HG03196 (cell line): ENCODE data around the gene TNFRSF11A.
A peak's percentile ranks its signal among the peaks of the same experiment; 100 is the strongest.

Experiments used
- ATAC-seq: cut with Tn5 transposase; IDR thresholded peaks from one replicate; pipeline ENCODE4 v1.9.1; 2021; ENCODE audit not compliant: unreplicated experiment

The TNFRSF11A gene

GRCh38 chr18:62407660-62408059 lies 82.5 kb downstream of the TNFRSF11A start:
- ATAC-seq, result no peak

GRCh38 chr18:62409821-62410220 lies 84.7 kb downstream of the TNFRSF11A start:
- no peak for ATAC-seq

GRCh38 chr18:62412231-62412979 lies 87.3 kb downstream of the TNFRSF11A start:
- ATAC-seq, result no peak

DNA sequence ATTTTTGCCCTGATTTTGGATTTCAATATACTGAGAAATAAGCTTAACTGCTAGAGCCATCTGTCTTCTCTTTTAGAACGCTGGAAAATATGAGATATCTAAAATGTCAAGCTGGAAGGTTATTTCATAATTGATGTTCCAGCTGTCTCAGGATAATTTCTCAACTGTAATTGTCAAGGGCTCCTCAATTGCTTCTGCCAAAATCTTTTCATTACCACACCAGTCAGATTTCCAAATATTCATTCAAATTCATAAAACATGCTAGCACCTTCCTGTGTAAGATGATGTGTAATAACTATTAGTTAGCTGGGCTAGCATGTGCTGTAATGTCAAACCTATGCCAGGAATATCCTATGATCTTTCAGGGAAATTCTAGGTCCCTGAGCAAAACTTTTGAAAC lies 88.1 kb downstream of the TNFRSF11A start:
- no peak for ATAC-seq

GRCh38 chr18:62418258-62418657 lies 93.1 kb downstream of the TNFRSF11A start:
- no peak for ATAC-seq

DNA sequence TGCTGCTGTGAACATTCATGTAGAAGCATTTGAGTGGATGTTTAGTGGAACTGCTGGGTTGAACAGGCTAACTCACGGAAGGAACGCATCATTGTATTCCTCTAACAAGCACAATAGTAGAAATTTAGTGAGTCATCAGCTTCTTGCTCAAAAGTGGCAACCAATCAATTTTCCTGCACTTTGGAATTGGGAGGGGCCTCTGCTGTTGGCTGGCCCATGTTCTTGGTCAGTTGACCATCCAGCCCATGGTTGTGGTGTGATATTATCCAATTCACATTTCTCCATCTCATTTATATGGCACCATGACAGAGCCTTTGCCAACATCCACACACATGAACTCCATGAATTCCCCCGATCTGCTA lies 95.0 kb downstream of the TNFRSF11A start:
- no peak for ATAC-seq

GRCh38 chr18:62420513-62421209 lies 95.6 kb downstream of the TNFRSF11A start:
- ATAC-seq, result peak; percentile 95

DNA sequence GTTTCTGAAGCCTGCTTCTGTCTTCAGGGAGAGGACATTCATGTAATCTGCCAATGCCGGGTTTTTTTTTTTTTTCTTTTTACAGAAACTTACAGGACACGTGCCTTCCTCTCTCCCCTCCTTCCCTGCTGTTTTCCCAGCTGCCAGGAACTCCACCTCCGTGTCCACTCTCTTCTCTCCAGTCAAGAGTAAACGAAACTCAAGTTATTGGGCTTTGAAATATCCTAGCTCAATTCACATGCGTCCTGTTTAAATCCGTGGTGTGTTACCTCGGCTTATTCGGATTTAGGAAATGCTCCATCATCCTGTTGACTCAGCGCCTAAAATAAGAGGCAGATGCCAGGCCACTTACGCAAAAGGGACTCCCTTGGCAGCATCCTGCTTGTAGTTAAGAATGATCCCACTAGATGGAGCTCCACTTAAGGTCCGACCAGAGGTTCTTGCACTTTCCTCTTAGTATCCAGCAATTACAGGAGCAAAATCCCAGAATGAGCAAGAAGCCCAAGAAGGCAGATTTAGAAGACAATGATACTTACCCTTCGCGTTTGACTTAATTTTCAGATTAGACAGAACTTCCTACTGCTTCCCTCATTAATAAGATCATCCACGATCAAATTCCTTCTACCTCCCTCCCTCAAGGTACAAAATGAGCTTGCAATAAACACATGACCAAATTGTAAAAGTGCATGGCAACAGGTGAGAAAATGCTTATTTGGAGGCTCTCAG lies 100.5 kb downstream of the TNFRSF11A start:
- ATAC-seq, result no peak

DNA sequence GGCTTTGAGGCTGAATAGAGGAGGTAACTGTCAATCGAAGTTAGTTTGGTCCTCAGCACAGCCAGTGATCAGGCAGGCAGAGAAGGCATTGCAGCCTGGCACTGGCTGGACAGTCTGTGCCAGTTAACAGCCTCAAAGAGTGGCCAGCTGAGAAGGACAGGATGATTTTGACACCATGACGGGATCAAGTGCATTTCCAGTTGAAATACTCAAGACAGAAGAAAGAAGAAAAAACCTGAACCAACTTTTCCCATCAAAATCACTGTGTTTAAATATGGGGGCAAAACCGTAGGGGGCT lies 101.0 kb downstream of the TNFRSF11A start:
- ATAC-seq, result no peak

DNA sequence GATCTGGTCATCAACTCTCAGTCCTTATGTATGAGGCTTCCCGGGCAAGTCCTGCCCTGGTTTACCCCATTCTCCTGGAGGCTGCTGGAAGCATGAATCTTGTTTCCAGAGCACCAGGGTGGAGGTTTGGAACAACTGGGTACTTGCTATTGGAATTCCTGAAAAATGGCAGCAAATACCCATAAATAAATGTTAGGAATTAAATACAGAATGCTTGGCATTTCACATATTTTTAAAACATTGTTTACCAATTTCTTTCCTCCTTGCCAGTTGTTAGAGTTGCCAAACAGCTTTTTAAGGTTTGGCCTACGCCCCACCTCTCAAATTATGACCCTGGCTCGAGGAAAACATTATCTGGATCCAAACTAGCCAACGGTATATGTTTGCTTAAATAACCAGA lies 107.1 kb downstream of the TNFRSF11A start:
- ATAC-seq, result no peak

DNA sequence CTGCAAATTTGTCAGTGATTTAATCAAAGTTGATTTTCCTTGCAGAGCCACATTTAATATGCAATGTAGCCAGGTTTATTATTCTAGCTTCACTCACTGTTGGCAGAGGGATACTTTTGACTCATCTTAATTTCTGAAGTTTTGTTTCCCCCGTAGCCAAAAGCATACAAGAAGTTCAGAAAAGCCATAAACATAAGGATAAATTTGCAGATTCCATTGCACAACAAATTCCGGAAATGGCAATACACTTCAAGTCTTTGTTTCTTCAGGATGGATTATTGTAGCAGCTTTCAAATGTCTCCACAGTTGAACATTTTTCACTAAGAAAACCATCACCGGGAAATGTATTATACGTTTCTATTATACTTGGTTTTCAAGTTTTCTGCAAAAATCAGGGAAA lies 109.7 kb downstream of the TNFRSF11A start:
- ATAC-seq, result no peak

DNA sequence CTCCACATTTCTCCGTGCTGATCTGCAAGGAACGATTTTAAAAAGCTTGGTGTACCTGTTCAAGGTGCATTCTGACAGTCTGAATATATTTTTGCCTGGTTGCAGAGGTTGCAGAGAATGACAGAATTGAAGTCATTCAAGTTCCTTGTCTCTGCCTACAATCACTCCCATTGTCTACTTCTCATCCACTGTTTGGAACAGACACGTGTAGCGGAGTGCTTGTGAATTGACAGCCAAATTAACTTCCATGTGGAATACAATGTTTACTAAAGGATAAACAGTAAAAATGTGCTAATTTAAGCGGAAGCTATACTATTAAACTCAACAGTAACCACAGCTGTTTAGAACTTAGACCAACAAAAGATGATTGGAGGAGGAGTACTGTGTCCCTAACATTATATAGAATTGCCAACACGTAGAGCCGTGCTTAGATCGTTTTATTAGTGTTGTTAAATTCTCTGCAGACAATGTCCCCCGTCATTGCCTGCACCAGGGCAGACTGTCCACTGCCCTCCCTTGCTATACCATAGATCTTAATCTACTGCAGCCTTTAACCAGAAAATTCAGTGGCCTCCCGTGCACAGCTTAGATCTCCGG lies 110.4 kb downstream of the TNFRSF11A start:
- no peak for ATAC-seq

DNA sequence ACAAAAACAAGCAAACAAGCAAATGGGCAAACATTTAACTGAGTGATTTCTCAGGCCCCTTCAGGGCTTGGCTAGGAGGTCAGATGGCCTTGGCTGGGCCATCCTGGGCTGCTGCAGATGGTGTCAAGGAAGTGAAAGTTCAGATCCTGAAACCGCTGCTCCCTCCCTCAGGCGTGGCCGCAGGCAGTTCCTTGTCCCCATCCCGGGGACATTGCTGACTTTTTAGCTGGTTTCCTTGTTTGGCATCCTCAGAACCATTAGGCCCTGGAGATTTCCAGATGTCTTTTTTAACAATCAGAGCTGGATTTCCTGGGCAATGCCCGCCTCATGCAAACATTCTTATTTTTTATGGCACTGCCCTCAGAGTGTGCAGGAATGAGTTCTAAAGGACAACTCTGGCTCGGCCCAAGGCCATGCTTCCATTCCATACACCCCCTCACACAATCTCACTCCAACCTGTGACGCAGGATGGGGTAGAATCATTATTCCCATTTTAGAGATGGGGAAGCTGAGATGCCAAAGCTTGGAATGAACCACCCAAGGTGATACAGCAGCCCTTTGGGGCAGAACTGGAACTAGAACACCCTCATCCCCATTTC lies 111.6 kb downstream of the TNFRSF11A start:
- ATAC-seq, result no peak

GRCh38 chr18:62437235-62438017 lies 112.3 kb downstream of the TNFRSF11A start:
- peak; percentile 72 for ATAC-seq

GRCh38 chr18:62438018-62438329 lies 112.9 kb downstream of the TNFRSF11A start:
- ATAC-seq, result no peak

GRCh38 chr18:62438402-62438801 lies 113.3 kb downstream of the TNFRSF11A start:
- no peak for ATAC-seq

GRCh38 chr18:62438866-62439265 lies 113.8 kb downstream of the TNFRSF11A start:
- ATAC-seq, result no peak
